ENCODE results near the gene WDR33. TPM values are rescaled to one million over a fixed set of nuclear protein-coding genes. Genes with fewer than 3 reads are reported as not detected.
"Not testable (repeated sequence)": the region's sequence is repeated elsewhere in the genome, so short reads cannot be mapped to it uniquely, and the experiment has no call there.

WDR33 gene
- total RNA-seq, 2 donors from 2014 or later: 16.1 to 16.8 TPM

DNA sequence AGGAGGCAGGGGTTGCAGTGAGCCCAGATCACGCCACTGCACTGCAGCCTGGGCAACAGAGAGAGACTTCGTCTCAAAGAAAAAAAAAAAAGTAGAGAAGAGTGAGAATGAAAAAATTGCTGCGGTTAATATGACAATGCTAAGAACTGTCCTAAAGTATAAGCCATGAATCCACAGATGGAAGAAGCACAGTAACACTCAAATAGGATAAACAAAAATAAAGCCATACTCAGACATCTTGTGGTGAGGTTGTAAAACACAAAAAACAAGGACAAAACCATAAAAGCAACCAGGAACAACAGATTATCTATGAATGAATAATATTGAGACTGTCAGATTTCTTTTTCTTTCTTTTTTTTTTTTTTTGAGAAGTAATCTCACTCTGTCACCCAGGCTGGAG is 24.0 kb upstream of the WDR33 start:
- no peaks in the 10 kb centered on the region for H3K36me3 ChIP-seq
- no peaks in the 10 kb centered on the region for H3K27me3 ChIP-seq
- no peaks in the 10 kb centered on the region for H3K4me1 ChIP-seq
- H3K27ac ChIP-seq: no peak overlapping the region
- H3K4me3 ChIP-seq: no peak overlapping the region
- no peak for DNase-seq (ENCODE audit: low spot score)
- TF ChIP-seq CTCF (IDR thresholded peaks at IDR 0.05): no peak
- no peaks in the 10 kb centered on the region for H3K9me3 ChIP-seq

DNA sequence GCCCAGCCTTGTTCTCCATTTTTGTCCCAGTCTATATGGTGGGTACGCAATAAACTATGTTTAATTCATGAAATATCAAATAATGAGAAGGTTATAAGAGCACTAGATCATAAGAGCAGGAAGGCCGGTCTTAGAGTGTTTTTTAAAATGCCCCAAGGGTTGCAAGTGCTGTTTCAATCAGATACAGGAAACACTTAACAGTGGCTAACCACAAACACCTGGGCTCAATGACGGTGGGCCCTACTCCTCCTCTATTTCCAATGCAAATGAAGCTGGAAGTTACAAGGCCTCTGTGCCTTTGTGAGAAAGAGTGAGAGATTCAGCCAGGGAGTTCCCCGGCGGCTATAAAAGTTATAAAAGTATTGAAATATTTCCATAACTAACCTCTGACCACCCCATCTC is 18.9 kb upstream of the WDR33 start:
- no peaks in the 10 kb centered on the region for H3K9me3 ChIP-seq
- H3K36me3 ChIP-seq: no peaks in the 10 kb centered on the region
- no peaks in the 10 kb centered on the region for H3K4me1 ChIP-seq
- H3K4me3 ChIP-seq: no peak overlapping the region
- H3K27ac ChIP-seq: no peak overlapping the region
- no peak for DNase-seq (ENCODE audit: low spot score)
- TF ChIP-seq CTCF (IDR thresholded peaks at IDR 0.05): no peak
- H3K27me3 ChIP-seq: no peaks in the 10 kb centered on the region

DNA sequence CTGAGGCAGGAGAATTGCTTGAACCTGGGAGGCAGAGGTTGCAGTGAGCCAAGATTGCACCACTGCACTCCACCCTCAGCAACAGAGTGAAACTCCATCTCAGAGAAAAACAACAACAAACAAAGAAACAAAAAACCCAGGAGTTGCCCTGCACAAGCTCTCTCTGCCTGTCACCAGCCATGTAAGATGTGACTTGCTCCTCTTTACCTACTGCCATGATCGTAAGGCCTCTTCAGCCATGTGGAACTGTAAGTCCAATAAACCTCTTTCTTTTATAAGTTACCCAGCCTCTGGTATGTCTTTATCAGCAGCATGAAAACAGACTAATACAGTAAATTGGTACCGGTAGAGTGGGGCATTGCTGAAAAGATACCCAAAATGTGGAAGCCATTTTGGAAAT is 15.7 kb upstream of the WDR33 start:
- not testable (repeated sequence) for H3K4me1 ChIP-seq

DNA sequence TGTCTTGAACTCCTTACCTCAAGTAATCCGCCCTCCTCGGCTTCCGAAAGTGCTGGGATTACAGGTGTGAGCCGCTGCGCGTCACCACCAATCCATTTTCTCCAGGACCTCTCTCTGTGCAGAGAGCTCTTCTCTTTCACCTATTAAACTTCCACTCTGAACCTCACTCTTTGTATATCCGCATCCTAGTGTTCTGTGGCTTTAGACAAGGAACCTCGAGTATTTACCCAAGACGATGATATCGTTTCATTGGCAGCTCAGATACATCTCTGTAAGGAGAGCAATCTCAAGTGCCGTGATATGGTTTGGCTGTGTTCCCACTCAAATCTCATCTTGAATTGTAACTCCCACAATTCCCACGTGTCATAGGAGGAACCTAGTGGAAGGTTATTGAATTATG is 15.1 kb upstream of the WDR33 start:
- Histone ChIP-seq H3K4me3 (no peak overlapping the region), H3K9me3 (peaks cover 0 to 8% of the 10 kb centered on the region in 2 donors), H3K27ac (no peak overlapping the region), H3K27me3 (no peaks in the 10 kb centered on the region), H3K36me3 (no peaks in the 10 kb centered on the region), H3K4me1 (no peaks in the 10 kb centered on the region)
- no peak for DNase-seq (ENCODE audit: low spot score)
- TF ChIP-seq CTCF (IDR thresholded peaks at IDR 0.05): no peak

More for the DNA sequence above, 15.7 kb upstream of the WDR33 start:
- DNase-seq (ENCODE audit: low spot score); H3K27me3 ChIP-seq; H3K36me3 ChIP-seq; H3K27ac ChIP-seq; H3K4me3 ChIP-seq; H3K9me3 ChIP-seq: not testable (repeated sequence)

DNA sequence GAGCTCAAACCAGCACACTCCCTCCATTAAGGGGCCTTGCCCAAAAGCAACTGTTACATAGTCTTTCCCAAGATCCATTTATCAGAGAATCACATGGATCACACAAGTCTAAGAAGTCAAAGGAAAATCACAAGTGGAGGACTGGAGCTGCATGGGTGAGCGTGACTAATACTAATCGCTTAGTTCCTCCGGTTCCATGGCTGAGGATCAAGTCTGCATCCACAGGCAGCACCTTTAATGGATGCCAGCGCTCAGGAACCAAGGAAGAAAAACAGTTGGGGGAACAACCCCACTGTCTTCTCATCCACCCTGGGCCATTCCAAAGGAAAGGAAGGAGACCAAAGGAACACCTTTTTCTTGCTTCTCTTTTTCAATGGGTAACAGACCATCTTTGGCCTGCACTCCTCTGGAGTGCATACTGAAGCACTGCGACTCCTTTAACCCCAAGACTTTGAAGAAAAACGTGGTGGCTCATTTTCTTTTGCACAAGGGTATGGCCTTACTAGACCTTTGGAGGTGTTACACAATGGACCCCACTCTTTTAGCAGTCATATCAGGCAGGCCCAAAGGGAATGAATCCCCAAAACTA is 9.2 kb upstream of the WDR33 start:
- Histone ChIP-seq H3K27ac (no peak overlapping the region), H3K4me1 (no peaks in the 10 kb centered on the region), H3K9me3 (peaks cover 0 to 29% of the 10 kb centered on the region in 2 donors), H3K36me3 (no peaks in the 10 kb centered on the region), H3K27me3 (no peaks in the 10 kb centered on the region), H3K4me3 (no peak overlapping the region)
- TF ChIP-seq CTCF (IDR thresholded peaks at IDR 0.05): no peak
- no peak for DNase-seq (ENCODE audit: low spot score)

DNA sequence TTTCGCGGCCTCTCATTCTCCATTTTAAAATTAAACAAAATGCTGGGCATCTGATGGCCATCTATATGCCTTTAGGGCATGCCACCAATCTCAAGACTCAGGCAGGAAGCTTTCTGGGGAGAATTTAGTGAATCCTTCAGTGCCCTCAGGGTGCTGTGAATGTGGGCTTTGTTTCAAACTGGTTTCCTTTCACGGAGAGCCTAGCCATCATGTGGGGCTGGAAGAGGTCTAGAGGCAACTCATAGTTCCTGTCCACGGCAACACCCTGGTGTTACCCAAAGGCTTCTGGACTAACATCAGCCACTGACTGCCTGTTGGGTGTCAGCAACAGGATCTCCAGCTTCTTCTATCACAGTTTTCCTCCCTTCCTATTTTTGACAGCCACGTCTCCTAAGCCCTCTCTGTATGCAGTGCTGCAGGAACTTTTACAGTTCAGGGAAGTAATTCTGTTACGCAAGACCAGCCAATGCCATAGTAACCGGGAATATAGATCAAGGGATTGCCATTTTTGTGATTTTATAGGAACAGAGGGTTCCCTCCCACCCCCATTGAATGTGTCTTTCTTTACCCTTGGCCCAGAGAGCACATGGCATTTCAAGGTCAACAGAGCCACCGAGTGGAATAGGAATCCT is 7.9 kb upstream of the WDR33 start:
- Histone ChIP-seq H3K27ac (no peak overlapping the region), H3K4me1 (no peaks in the 10 kb centered on the region), H3K36me3 (no peaks in the 10 kb centered on the region), H3K27me3 (no peaks in the 10 kb centered on the region), H3K9me3 (peaks cover 0 to 29% of the 10 kb centered on the region in 2 donors), H3K4me3 (no peak overlapping the region)
- no peak for TF ChIP-seq CTCF (IDR thresholded peaks at IDR 0.05)
- DNase-seq (ENCODE audit: low spot score): no peak

All from right atrium auricular region (tissue), 2 donors.